ENCODE data around the gene RAET1L.
A peak's percentile ranks its signal among the peaks of the same experiment; 100 is the strongest.
"Not testable (repeated sequence)": the region's sequence is repeated elsewhere in the genome, so short reads cannot be mapped to it uniquely, and the experiment has no call there.

RAET1L gene

GRCh38 chr6:150015281-150016001, 9.9 kb downstream of the RAET1L start:
- not testable (repeated sequence) for DNase-seq (ENCODE audit: low read depth)

- not testable (repeated sequence) for DNase-seq (ENCODE audit: low read depth)
These were observed 10.6 kb downstream of the RAET1L start for GRCh38 chr6:150014623-150015280.

DNA sequence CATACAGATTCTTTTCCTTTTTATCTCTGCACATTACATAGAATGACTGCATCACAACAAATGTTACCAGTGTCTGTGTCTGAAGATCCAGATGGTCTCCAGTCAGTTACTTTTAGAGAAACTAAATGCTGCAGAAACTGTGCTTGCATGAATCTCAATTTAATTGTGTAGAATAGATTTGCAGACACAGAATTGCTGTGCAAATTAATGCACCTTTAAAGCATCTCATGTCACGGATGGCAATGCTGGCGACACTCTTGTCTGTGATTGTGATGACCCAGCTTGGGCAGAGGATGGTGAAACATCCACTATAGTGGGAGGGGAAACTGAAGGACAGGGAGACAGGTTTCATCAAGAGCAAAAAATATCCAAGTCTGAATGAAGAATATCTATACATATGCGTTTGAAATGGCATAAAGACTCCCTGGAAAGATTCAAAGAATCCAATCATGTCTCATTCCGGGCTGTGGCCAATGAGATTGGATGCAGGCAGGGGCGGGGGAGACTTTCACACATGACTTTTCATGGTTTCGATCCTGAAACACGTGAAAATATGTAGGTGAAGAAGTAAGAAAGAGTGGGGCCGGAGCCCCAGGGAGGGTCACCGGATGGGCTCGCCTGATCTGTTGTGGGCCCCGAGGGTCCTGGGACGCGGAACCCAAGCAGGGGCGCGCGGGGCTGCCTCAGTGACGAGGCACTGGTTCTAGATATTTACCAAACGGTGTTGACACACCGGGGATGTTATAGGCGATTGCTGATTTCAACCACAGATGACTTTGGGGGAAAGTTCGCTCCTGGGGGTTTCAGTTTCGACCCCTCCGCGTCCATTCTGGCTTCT, 11.3 kb downstream of the RAET1L start:
- DNase-seq (ENCODE audit: low read depth), result not testable (repeated sequence)

DNA sequence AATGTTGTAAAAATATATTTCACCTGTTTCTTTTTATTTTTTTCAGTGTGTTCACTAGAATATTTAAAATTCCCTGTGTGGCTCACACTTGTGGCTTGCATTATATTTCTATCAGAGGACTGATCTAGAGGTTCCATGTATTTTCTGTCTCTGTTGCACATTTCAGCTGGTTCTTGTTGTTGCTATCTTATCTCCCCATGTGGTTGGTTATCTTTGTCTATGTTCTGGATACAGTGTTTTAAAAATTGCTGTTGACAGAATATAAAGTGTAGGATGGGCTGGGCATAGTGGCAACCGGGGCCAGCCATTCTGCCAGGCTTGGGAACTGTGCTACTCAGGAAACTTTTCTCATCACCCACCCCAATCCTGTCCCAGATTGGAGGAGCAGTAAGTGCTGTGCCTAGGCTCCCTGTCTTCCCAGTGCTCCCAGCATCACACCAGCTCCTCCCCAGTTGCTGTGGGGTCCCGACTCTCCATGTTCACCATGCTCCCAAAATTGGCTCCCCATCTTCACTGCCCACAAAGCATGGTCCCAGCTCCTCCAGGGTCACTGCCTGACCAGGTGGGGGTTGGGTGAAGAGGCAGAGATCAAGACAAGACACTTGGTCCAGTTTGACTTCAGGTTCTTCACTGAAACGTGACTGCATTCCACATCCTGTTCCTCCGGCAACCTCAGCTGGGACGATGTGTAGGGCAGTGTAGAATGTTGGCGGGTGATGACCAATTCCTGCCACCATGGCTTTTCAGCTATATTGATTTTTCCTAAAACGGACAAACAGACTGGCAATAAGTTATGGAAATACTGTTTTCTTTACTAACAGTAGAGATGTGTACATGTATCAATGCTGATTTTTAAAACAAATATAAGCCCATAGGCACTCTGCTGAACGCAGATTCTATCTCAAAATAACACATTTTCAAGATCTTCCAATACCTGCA, 12.2 kb downstream of the RAET1L start:
- DNase-seq (ENCODE audit: low read depth), result not testable (repeated sequence)

DNA sequence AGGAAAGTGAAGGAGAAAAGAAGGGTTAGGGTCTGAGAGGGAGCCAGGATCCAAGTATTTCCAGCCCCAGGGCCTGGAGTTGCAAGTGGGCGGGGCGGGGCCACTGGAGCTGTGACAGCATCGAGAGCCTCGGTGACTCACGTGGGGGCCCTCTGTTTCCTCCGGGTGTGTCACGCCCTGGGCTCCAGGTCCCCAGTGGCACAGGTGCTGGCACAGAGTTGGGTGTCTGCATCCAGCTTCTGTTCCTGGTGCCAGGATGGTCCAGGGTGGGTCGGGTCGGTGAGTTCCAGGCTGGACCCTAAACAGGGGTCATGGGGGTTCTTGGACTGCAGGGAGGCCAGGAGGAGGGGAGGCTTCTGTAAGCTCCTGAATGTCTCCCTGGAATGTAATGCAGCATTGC, 16.7 kb downstream of the RAET1L start:
- no peak for DNase-seq (ENCODE audit: low read depth)

DNA sequence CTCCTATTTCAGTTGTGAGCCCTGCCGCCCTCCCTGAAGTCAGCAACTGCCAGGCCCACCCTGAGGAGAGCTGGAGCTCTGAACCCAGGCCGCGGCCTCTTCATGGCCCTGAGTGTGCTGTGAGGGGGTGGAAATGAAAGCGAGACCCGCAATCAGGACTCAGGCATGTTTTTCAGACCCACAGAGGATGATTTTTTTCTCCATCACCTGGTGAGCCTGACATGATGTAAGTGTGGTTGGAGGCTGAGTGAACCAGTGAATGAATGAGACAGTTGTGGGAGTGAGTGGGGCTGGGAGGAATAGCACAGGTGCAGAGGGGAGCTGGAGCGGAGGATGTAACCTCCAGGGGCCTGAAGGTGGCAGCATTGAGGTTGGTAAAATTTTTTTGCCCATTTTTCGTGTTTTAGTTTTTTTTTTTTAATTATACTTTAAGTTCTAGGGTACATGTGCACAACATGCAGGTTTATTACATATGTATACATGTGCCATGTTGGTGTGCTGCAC, 18.3 kb downstream of the RAET1L start:
- DNase-seq (ENCODE audit: low read depth), result no peak

DNA sequence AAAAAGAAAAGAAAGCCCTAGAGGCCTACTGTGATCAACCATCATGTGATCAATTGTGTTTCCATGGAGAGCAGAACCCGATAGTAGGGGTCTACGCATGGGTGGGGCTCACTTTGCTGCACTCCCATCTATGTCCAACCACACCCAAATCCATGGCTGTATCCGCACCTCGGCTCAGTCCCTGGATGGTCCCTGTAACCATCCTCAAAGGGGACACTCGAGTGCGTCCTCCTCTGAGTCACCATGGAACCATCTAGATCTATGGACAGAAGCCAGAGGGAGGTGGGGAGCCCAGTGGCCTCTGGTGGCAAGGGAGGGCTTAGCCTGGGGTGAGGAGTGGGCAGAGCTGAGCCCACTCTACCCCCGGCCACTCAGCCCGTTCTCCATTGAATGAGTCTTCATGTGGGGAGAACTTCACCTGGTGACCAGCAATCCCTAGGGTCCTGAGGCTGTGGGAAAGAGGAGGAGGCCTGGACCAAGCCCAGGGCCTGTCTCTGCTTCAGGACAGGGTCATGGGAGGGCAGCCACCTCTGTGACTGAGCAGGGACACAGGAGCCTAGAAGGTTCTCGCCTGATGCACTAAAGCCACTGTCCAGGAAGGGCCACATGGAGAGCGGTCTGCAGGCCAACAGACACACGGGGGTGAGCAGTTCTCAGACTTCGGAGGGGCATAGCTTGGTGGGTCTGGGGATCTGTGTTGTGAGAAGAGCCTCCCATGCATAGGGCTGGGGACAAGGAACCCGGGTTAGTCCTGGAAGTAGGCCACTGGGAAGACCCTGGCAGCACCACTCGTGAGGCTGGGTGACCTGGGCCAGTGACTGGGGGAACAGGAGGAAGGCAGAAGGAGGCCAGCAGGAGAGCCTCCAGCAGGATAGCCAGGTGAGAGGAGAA, 19.3 kb downstream of the RAET1L start:
- no peak for DNase-seq (ENCODE audit: low read depth)

- DNase-seq (ENCODE audit: low read depth), result peak; percentile 86
These were observed 20.3 kb downstream of the RAET1L start for GRCh38 chr6:150004783-150005717.

GRCh38 chr6:150004101-150004782, 21.1 kb downstream of the RAET1L start:
- DNase-seq (ENCODE audit: low read depth), result no peak

DNA sequence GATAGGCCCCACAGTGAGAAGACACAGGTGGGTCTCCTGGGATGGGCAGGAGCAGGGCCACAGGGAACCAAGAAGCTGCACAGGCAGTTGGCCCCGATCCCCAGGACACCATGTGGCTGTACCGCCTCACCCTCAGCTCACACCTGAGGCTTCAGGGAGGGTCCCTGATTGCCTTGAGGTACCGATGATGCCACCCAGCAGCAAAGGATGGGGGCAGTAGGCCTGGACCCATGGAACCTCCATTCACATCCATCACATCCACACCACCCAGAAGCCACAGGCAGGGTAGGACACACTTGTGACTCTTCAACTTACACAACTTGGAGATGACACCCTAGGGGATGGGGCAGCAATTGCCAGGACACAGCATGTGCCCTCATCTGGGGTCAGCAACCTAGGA, 21.7 kb downstream of the RAET1L start:
- DNase-seq (ENCODE audit: low read depth), result not testable (repeated sequence)

- DNase-seq (ENCODE audit: low read depth), result no peak
These were observed 22.6 kb downstream of the RAET1L start for GRCh38 chr6:150002710-150003109.

- no peak for DNase-seq (ENCODE audit: low read depth)
These were observed 23.9 kb downstream of the RAET1L start for GRCh38 chr6:150001295-150002008.

- no peak for DNase-seq (ENCODE audit: low read depth)
These were observed 25.7 kb downstream of the RAET1L start for GRCh38 chr6:149999636-150000035.

DNA sequence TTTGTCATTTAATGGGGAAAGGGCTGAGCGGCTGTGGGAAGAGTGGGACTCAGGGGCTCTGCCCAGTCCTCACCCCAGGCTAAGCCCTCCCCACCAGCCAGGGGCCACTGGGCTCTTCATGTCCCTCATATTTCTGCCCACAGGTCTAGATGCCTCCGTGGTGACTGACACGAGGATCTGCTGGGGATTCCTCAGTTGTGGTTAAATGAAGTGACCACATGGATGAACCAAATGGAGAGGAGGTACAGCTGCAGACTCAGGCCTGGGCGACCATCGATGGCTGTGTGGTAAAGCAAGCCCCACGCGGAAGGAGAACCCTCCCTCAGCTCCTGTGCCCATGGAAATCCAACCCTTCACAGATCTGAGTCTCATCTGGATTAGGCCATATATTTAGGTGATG, 29.4 kb downstream of the RAET1L start:
- DNase-seq (ENCODE audit: low read depth), result no peak

DNA sequence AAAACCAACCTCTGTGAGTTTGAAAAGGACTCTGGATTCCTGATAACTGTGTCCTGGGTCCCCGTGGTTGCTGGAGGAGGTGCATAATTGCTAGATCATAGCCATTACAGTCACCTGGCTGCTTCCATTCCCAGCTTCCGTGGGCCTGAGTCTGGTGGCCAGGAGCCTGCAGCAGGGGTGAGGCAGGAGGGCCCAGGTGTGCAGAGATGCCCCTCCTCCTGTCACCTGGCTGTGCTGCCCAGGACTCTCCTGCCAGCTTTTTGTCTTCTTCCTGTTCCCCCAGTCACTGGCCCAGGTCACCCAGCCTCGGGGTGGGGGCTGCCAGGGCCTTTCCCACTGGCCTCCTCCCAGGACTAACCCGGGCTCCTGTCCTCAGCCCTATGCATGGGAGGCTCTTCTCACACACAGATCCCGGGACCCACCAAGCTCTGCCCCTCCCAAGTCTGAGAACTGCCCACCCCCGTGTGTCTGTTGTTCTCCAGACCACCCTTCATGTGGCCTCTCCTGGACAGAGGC, 30.0 kb downstream of the RAET1L start:
- no peak for DNase-seq (ENCODE audit: low read depth)

DNA sequence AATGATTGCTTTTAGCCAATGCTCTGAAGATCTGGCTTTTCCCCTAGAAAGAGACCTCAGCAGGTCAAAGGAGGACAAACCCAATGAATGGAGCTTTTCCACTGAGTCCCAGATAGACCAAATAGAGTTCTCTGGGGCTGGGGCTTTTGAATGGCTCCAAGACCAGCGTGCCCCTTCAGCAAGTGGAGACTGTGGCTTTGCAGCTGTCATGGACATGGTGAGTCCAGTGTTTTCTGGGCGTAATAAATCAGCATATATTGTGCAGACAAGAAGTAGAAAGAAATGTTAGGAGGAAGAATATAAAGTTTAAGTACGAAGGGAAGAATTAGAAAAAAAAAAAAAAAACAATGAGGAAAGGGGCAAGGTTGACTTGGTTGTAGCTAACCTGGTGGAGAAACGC, 33.5 kb downstream of the RAET1L start:
- DNase-seq (ENCODE audit: low read depth), result no peak

DNA sequence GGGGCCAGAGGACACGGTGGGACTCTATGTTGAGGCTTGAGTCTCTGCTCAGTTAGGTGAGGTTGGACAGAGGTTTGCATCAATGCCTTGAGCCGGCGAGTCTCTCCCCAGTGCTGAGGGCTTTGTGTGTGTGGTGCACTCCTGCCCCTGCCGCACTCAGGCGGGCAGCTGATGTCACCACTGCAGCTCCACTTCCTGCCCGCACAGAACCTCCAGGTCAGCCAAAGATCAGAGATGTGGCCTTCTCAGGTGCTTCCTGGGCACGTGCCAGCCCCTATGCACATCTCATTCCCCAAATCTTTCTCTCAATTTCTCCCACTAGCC, 33.9 kb downstream of the RAET1L start:
- DNase-seq (ENCODE audit: low read depth), result not testable (repeated sequence)

Measured in fibroblast of gingiva (primary cell).